Midbrain (tissue), 1 donor: ENCODE results near the gene PRRX1.

ENCODE experiments used
- DNase-seq: peaks from one replicate; lab custom pipeline; 2025; lab: John Stamatoyannopoulos, UW

PRRX1 gene

DNA sequence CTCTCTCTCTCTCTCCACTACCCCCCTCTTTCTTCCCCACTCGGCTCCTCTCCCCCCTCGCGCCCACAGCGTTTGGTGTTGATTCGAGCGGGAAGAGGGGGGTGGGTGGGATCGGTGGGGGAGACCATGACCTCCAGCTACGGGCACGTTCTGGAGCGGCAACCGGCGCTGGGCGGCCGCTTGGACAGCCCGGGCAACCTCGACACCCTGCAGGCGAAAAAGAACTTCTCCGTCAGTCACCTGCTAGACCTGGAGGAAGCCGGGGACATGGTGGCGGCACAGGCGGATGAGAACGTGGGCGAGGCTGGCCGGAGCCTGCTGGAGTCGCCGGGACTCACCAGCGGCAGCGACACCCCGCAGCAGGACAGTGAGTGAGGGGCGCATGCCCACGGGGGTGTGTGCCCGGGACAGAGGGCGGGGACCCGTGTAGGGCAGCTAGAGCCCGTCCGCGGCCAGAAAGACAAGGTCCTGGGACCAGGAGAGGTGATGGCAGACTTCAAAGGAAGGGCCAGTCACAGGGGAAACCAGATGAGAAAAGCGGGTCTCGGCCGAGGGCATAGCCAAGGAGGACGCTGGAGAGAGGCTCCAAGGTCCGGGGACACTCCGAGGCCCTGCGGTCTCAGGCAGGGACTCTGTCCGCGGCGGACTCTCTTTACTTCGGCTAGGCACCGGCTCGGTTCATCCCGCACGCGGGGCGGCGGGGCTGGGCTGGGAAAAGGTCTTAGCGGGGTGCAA, at the start of gene PRRX1:
Gene PRRX1 (plus strand): TSS at position 39 of the 735 bp plus-strand sequence. CDS start 88 bp downstream, at position 127.
- peak; percentile 51 for DNase-seq

DNA sequence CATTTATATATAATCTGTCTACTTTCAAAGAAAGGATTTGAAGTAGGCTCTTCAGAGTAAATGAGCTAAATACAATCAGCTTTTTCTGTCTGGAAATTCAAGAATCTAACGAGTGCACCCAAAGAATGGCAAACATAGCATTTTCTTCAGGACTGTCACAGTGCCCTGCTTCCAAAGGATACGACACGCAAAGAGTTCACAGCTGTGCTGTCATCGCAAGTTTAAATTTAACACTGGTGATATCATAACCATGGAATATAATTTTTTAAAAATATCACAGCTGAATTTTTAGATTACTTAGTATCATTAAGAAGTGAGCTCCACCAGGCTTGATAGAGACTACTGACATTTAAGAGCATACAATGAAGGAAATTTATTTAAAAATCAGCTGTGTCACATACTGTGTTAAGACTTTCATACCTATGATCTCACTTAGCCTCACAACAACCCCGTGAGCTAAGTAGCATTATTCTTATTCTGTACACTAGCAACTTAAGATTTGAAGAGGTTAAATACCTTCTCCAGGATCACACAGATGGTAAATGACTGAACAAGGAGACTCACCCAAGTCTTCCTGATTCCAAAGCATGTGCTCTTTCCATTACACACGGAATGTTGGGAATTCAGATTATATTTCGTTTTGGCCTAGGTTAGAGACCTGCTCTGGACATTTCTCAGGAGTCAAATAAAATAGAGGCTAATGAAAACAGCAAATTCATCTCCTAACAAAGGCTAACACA, 46.2 kb upstream of the PRRX1 start:
- no peak for DNase-seq

DNA sequence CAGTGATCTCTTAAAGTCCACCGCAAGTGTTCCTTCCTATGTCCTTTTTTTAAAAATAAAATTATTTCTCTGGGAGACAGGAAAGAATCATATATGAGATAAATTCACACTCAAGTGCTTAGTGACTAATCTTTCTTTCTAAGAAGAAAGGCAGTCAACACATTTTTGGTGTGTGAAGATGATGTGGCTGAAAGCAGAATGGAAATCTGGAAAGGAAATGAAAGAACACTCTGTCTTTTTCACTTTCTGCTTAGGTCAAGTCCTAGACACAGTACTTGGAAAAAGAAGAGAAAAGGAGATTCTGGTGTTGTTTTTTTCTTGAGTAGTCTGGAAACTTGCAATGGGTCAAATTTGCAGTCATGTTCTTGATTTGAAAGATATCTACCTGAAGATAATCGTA, 45.5 kb upstream of the PRRX1 start:
- DNase-seq: no peak

GRCh38 chr1:170619241-170620028, 44.5 kb upstream of the PRRX1 start:
- no peak for DNase-seq

DNA sequence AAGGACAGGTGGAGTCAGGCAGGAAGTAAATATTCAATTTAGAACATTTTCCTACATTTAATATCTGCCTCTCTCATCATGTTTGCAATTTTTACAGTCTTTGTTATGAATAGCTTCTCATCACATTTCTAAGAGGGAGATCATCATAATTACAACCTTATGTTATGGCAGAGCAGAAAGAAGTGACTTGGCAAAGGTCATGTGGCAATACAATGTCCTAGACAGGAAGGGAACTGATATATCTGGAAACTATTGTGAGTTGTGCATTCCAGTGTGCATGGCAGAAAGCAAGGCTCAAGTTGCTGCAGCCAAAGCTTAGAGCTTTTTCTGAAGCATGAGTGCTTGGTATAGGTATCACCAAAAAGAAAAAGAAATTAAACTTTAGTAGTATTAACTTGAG, 43.8 kb upstream of the PRRX1 start:
- DNase-seq: no peak

DNA sequence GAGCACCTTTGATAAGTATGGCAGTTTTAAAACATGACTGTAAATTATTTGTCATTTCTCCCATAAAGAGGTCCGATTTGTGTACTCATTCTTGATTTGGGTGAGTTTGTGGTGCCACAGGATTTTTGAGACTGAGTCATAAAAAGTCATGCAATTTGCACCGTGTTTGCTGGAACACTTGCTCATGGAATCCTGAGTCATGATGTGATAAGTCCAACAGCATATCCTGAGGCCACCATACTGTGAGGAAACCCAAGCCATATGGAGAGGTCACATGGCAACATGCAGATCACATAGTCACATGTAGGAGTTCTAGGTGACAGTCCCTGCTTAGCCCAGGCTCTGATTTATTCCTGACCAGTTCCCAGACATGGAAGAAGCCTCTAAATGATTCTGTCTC, 40.8 kb upstream of the PRRX1 start:
- DNase-seq: no peak

DNA sequence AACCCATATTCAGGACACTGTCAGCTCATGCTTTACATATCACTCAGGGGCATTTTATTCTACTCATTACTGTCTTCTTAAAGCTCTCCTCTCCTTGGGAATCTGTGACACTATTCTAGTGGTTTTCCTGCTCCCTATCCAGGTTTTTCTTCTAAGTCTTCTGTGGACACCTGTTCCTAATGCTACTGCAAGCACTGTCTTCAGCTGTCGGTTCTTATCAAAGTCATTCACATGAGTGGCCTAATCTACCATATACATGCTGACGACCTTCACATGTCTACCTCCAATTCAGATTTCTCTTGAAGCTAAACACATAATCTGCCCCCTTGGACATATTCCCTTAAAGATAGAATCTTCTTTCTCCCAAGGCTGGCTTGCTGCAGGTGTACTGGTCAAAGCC, 39.8 kb upstream of the PRRX1 start:
- no peak for DNase-seq

GRCh38 chr1:170630977-170631376, 33.0 kb upstream of the PRRX1 start:
- no peak for DNase-seq

GRCh38 chr1:170634293-170634692, 29.6 kb upstream of the PRRX1 start:
- DNase-seq: no peak

GRCh38 chr1:170634824-170635410, 29.0 kb upstream of the PRRX1 start:
- no peak for DNase-seq

DNA sequence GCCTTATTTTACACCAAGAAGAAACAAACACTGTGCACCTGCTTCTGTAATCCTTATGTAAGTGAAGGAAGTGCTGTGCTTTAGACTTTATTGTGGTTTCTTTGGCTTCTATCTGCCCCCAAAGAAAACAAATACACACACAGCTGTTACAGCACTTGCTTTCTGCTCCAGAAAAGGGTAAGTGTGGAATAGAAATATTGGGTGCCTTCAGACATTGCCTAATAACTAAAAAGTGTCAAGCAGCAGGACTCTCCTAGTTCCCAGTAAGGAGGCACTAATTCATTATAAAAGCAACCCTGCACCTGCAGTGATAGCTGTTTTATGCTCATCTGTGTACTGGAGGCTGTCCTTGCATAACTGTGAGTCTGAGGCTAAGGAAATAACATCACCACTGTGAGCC, 23.4 kb upstream of the PRRX1 start:
- DNase-seq: no peak

GRCh38 chr1:170657275-170657853, 6.6 kb upstream of the PRRX1 start:
- no peak for DNase-seq

DNA sequence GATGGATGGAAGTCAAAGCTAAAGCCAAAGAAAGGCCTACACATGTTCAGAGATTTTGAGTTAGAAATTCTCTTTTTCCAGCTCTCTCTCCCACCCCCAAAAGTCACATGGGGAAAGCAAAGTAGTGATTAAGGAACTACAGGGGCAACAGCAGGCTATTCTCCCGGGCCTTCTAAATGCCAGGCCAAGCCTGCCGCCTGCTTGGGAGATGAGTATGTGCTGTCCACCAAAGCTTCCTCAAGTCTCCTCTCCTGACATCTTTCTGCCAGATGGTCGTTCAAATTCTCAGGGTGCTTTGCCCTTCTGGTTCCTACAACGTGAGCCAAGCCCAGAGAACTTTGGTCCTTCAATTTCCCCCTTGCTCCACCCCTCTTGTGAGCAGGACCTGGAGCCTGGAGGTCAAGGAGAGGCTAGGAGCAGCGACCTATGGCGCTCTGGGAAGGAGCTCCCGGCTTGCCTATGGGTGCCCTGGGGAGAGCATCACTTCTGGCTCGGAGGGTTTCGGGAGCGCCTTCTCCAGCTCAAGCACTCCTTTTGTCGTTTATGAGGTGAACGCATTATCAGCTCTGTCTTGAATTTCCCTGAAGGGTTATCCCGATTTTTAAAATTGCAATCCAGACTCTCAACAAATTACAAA, 4.4 kb upstream of the PRRX1 start:
- DNase-seq: no peak

- no peak for DNase-seq
These were observed 3.6 kb upstream of the PRRX1 start for GRCh38 chr1:170660281-170660713.

DNA sequence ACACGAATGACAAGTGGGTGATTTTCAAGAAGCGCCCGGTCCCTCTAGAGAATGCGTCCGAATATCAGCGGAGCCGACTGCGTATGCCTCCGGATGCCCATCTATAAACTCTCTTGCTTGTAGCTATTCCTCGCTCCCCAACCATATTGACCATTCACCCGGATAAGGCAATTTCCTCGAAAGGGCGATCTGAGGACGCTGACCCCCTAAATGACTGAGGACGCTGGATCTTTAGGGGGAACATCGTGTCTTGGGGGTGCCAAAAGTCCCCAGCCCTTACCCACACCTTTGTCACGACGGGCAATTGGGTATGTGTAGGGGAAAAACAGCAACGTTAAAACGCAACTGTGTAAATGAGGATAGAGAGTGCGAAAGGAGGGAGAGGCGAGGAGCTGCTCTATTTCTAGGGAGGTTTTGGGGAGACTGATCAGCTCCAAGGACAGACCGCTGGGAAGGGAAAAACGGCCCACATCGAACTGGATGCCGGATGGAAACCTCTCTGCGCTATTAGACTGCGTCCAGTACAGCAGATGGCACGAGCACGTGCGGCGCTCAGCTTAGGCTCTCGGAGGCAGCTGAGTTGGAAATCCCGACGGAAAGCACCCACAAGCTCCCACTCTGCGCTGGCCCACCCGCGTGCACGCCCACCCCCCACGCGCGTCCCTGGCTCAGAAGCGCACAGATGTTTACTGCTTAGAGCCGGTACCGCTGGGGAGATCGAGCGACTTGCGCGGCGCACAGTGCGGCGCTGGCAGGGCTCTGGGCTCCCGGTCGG, 2.9 kb upstream of the PRRX1 start:
- no peak for DNase-seq

DNA sequence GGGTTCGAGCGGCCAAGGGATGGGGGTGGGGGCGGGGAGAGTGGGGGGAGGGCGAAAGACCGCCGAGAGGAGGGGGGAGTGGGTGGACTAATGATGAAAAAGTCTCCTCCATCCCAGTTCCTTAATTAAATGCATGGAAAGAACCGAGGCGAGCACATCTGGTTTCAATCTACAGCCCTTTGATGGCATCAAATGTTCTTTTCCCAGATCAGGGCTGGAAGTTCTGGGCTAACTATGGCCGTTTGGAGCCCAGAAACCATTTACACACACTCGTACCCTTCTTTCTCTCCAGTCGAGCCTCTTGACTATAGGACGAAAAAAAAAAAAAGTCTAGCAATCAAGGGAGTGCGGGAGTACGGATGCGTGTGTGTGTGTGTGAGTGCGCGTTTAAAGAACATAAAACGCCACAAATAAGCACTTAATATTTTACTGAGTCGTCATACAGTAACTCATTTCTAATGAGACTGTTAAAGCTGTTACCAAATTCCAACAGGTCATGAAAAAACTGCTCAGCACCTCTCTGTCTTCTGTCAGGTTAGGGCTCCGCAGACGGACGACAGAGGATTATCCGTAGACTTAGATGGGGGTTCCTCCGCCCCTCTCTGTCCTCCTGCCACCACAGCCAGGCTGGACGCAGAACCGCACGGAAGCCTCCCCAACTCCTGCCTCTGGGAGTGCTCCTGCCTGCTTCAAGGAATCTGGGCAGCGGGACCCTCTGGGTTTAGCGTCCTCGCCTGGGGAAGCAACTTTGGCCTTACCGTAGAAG, 2.1 kb upstream of the PRRX1 start:
- DNase-seq: peak; percentile 18

DNA sequence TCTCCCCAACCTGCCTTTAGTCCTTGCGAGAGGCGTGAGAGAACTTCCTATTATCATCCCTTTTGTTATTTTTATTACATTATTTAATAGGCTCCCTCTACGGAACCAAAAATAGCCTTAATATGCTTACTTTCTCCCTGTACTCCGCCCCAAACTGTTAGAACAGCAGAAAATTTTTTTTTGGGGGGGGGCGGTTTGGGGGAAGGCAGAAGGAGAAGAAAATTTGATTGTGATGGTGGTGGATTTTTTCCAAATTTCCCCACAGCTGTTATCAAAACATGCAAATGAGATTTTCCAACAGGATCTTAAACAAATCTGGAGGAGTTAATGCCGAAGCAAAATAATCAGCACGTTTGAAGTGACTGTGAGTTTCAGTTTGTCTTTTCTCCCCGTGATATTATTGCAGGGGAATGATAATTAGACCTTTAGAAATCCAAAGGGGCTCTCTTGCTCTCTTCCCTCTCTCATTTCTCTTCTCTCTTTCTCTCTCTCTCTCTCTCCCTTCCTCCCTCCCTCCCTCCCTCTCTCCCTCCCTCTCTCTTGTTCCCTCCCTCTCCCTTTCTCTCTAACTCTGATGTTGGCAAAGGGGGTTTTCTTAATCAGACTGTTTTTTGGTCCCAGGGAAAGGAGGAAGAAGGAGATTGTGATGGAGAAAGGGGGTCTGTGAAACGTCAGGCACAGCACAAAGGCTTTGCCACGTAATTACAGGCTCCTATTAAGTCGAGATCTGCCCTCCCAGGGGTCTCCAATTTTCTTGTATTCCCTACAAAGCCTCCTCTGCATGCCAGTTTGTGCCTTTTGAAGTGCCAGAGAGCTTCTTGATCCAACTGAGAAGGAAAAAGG, 1.1 kb upstream of the PRRX1 start:
- DNase-seq: peak; percentile 24

DNA sequence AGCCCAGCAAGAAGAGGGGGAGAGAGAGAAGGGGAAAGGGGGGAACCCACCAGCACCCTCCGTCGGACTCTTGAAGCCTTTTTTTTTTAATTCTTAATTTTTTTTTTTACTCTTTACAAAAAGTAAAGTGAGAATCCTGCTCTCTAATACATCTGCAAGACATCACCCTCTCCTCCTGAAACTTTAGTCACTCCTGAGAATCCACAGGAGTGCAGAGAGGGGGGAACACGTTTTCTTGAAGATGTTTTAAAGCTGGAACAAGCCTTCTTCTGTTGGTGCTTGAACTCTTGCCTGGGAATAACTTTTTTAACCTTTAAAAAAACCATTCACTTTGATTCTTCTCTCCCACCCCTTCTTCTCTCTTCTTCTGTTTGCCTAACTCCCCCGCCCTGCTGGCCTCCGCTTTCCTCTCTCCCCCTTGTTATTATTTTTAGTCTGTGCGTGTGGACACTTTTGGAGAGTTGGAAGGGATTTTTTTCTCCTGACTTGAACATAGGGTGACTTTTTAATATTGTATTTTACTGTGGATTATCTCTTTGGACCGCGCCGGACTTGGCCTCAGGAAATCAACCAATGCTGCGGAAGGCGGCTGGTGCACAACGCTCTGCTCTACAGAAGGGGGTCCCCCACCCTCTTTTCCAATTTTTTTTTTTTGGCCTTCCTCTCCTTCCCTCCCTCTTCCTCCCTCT, 383 bp upstream of the PRRX1 start:
- DNase-seq: no peak
